Stomach (tissue), 4 donors: ENCODE measurements around the gene DYNC1H1.

Experiments
- CTCF ChIP-seq, 7 experiments: fragments of 450-650 bp in 4 of 7; fragments of 200-600 bp in 3 of 7; sonication (generic) in 3 of 7; IDR thresholded peaks; one replicate each; pipeline ENCODE4 v1.5.1; 2016 to 2019; ENCODE audit warnings: antibody characterized with exemption in 7 of 7, control low read depth in 2 of 7, mild to moderate bottlenecking in 1 of 7
- EP300 ChIP-seq: sonication (generic); formaldehyde crosslinking; IDR thresholded peaks from one replicate; pipeline ENCODE4 v1.6.1; 2017; ENCODE audit warnings: antibody characterized with exemption
- POLR2AphosphoS5 ChIP-seq, 3 donors: sonication (generic); formaldehyde crosslinking; IDR thresholded peaks; one replicate each; pipeline ENCODE4 v1.6.1; 2016; ENCODE audit warnings: antibody characterized with exemption in 3 of 3

GRCh38 chr14:102085488-102085887, 121.1 kb downstream of the DYNC1H1 start:
- TF ChIP-seq CTCF (IDR thresholded peaks at IDR 0.05) = no peak
- TF ChIP-seq EP300 = no peak
- no peak for TF ChIP-seq POLR2AphosphoS5 (IDR thresholded peaks at IDR 0.05)
